Measurements from ENCODE around the gene MARCHF7.

DNA sequence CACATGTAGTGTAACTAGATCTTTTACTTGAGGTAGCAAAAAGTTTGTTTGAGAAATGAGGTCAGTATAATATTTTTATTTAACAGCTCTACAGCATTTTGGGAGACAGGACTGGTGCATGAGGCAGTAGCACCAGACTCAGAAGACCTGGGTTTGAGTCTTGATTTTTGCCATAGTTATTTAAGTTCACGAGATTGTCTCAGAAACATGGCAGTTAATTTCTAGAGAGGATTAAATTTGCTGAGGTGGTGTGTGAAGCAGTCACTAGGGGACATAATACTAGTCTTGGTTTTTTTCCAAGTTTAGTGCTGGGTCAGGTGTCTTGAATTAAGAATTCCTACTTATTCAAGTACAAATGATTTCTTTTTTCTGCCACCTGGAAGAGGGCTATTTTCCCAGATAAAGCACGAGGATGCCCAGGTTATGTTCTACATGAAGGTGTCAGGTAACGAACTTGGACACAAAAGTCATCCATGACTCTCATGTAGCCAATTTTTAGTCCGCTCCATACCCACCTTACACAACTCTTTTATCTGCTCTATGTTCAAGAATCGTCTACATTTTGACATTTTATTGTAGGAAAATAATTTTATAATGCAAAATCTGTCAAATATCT is 1.4 kb downstream of the MARCHF7 start:
- TF ChIP-seq CTCF (IDR thresholded peaks at IDR 0.05): peak in 1 of 6 experiments; percentile 10
- TF ChIP-seq POLR2A (IDR thresholded peaks at IDR 0.05): no peak

All from esophagus squamous epithelium (tissue), 4 donors.